ENCODE results near the gene GRB10.
A peak's percentile ranks its signal among the peaks of the same experiment; 100 is the strongest.
"Not testable (repeated sequence)": the region's sequence is repeated elsewhere in the genome, so short reads cannot be mapped to it uniquely, and the experiment has no call there.

GRB10 gene

GRCh38 chr7:50739744-50740435 is 42.8 kb downstream of the GRB10 start:
- DNase-seq = peak; percentile 24 to 44

- DNase-seq = no peak
These were observed 43.8 kb downstream of the GRB10 start for GRCh38 chr7:50738932-50739331.

GRCh38 chr7:50735836-50736235 is 46.9 kb downstream of the GRB10 start:
- not testable (repeated sequence) for DNase-seq

GRCh38 chr7:50735333-50735732 is 47.4 kb downstream of the GRB10 start:
- DNase-seq = no peak

DNA sequence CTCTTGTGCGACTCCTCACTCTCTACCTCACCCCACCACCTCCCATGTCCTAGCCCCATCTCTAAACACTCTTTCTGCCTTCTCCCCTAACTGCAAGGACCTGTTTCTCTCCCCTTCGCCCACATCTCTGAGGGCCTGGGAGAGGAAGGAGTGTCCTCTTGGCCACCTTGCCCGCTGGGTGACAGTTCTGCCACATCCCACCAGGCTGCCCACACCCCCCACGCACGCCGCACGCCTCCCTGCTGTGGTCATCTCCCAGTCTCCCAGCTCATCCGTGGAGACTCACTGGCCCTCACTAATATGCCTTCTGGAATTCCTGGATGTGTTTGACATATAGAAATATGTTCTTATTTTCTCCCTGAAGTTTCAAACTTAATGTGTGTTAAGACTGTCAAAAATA is 48.5 kb downstream of the GRB10 start:
- no peak for DNase-seq

- no peak for DNase-seq
These were observed 49.1 kb downstream of the GRB10 start for GRCh38 chr7:50733552-50733951.

- no peak for DNase-seq
These were observed 50.8 kb downstream of the GRB10 start for GRCh38 chr7:50731703-50732582.

DNA sequence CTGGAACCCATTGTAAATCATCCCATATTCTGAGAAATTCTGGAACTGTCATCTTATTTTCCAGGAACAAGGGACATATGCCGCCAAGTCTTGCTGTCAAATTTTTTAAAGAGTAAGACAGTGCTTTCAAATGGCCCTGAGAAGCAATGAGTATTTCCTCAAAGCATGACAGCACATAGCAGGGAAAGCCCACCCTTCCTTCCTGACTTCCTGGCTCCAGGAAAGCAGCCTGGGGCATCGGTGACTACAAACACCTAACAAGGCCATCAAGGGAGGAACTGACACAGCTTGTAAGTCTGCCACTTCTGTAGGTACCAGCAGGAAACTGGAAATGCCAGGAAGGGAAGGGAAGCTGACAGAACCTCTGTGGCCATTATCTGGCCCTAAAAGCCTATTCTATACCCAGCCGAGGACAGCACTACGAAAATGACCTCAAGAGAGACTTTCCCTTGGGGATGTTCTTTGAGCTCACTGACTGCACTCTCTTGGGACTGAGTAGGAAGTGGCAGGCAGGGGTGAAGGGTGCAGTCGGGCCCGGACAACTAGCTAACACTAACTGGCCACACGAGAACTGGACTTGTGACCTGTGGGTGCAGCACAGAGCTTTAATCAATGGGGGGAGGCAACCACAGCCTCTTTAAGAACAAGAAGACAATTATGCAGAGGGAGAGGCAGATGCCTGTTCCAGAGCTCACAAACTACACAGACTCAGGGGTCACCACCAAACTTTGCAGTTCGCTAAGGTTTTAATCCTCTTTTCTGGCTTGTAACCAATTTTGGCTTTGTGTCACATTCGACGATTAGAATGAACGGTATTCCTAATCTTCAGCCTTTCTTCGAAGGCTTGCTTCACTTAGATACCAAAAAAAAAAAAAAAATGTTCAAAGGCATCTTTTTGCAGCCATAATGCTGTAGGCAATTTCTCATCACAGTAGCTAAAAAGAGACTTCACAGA is 52.0 kb downstream of the GRB10 start:
- DNase-seq = no peak

GRCh38 chr7:50729962-50730361 is 52.7 kb downstream of the GRB10 start:
- DNase-seq = no peak

- no peak for DNase-seq
These were observed 54.5 kb downstream of the GRB10 start for GRCh38 chr7:50728184-50728583.

GRCh38 chr7:50727711-50728110 is 55.0 kb downstream of the GRB10 start:
- DNase-seq = no peak

DNA sequence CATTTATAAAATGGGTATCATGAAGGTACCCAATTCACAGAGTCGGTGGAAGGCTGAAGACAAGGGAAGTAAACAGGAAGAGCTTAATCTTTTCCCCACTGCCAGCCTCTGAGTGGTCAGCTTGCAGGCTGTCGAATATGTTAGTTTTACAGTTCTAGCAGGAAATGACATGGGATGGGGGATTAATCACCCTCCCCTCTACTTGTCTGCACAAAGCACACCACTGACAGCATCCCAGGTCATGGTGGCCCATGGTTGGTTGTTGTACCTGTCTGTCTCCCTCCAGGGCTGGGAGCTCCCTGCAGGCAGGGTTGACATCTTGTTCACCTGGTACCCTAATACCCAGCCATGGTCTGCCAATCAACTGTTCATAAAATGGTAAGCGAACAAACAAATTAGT is 55.6 kb downstream of the GRB10 start:
- DNase-seq = no peak

DNA sequence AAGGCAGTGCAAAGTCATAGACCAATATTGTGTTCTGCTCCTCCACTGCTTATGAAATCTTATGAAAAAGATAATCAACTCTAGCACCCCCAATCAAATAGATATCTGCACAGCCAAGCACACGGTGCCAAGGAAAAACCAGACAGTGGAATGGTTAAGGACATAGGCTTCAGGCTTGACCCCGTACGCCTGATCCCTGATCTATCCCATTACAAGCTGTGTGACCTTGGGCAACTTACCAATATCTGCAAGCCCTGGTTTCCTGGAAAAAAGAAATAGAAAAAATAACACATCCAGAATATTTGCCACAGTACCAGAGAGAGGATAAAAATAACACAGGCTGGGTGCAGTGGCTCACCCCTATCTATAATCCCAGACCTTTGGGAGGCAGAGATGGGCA is 56.9 kb downstream of the GRB10 start:
- no peak for DNase-seq

GRCh38 chr7:50724526-50725520 is 57.9 kb downstream of the GRB10 start:
- no peak for DNase-seq

DNA sequence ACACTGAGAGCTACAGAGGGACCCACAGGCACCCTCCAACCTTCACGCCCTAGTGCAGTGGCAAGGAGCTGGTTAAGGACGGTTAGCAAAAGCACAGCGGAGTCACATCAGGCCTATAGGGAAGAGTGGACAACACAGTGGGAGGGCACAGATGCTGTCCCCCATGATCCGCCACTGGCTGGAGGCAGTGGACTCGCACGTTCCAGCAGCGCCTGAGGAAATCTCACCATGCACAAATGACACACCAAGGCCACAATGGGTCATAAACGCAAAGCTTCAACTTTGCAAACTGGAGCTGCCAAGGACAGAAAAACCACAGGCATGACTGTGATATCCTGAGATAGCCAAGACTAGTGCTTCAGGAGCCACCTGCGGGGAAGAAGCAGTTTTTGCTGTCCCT is 58.8 kb downstream of the GRB10 start:
- DNase-seq = no peak

GRCh38 chr7:50723173-50723572 is 59.5 kb downstream of the GRB10 start:
- DNase-seq = no peak

DNA sequence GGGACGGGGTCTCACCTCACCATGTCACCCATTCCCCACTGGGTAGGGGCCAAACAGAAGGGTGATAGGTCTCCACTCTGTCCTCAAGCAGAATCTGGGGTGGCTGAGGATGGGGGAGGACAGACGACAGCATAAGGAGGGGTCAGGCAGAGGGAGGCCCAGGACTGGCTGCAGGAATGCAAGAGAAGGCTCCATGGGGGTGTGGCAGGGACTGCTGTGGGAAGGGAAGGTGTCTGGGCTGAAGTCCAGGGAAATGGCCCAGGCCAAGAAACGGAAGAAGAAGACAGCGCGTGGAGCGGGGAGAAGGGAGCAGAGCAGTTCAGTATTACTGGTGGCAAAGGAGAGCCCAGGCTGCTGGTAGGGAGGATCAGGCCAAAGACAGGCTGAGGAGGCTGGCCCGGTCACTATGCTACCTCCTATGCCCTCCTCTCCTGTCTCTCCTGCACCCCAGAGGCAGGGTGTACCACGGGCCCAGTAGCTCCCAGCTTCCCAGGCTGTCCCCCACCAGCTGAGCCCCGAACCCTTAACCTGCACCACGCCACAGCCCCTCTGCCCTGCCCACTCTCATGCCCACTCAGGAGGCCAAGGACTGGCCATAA is 60.9 kb downstream of the GRB10 start:
- DNase-seq = no peak

DNA sequence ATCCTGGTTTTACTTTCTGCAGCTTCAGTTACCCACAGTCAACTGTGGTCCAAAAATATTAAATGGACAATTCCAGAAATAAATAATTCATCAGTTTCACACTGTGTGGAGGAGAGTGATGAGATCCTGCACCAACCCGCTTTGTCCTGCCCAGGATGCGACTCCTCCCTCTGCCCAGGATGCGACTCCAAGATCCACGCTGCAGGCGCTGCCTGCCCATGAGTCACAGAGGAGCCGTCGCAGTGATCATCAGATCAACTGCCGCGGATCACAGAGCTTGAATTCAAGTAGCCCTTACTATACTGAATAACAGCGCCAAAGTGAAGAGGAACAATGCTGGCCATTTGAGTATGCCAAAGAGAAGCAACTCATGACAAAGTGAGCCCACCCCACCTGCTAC is 61.5 kb downstream of the GRB10 start:
- DNase-seq = no peak

DNA sequence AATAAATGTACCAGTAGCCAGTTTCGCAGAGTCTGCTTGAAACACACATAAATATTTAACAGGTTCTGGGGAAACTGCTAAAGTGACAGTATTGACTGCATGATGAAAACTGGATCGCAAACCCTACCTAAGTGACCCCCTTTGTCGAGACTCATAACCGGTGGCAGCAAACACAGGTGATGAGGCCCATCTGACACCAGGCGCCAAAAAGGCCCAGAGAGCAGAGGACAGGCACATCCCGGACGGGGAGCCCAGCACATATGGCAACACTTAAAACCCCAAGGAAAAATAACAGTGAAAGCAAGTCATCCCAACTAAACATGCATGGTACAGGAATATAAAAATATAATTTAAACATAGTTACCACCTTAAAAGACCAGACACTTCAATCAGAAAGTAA is 62.4 kb downstream of the GRB10 start:
- no peak for DNase-seq

DNA sequence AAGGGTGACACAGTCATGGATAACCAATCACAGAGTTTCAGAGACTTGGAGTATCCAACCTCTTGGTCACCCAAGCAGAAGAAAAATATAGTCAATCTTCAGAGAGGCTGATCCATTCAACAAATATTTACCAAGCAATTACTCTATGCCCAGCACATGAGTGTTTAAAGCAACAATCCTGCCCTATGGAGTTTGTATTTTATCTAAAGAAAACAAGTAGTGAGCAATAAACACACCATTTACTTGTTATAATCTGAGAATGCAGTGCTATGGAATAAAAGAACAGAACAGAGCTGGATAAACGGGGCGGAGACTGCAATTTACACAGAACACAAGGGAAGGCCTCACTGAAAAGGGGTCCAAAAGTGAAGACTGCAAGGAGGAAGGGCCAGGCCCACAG is 63.8 kb downstream of the GRB10 start:
- no peak for DNase-seq

DNA sequence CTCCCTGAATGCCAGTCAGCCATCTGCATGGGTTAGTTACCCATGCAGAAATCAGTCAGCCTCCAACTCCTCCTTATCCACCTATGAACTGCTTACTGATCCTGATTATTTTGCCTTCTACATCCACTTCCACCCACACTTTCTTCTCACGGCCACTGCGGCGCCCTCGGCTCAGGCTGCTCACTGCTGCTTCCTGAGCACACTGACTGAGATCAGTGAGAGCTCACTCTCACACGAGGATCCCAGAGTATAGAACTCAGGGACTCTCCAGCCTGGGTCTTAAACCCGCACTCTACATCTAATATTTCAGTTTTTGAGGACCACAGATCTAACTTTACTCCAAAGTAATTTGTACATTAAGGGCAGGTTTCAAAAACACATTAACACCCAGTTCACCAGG is 64.4 kb downstream of the GRB10 start:
- no peak for DNase-seq

- no peak for DNase-seq
These were observed 65.5 kb downstream of the GRB10 start for GRCh38 chr7:50717181-50717580.

All from activated CD4-positive, alpha-beta T cell treated with anti-CD3 and anti-CD28 coated beads, Interleukin-2, amount 50 U/mL, for 48 hours (primary cell).